Measurements from ENCODE around the gene POLR2I. TPM values are rescaled to one million over a fixed set of nuclear protein-coding genes. Genes with fewer than 3 reads are reported as not detected.
"Not testable (repeated sequence)": the region's sequence is repeated elsewhere in the genome, so short reads cannot be mapped to it uniquely, and the experiment has no call there.

The POLR2I gene
- total RNA-seq, 2 donors from 2014 or later: 40.7 to 42.4 TPM

- Mint-ChIP-seq H3K27me3 (no peaks in the 10 kb centered on the region), H3K4me1 (ENCODE audit: low read depth in 2 of 2) (peaks cover 0 to 2% of the 10 kb centered on the region in 2 donors), H3K27ac (no peak overlapping the region), H3K36me3 (peaks cover 12% of the 10 kb centered on the region), H3K9me3 (no peaks in the 10 kb centered on the region), H3K4me3 (no peak overlapping the region)
- ATAC-seq: no peak
- no peak for DNase-seq (ENCODE audit: low spot score)
These were observed 33.3 kb downstream of the POLR2I start for GRCh38 chr19:36081385-36081784.

- H3K27ac Mint-ChIP-seq: no peak overlapping the region
- H3K4me1 Mint-ChIP-seq (ENCODE audit: low read depth in 2 of 2): peaks cover 0 to 2% of the 10 kb centered on the region in 2 donors
- H3K9me3 Mint-ChIP-seq: no peaks in the 10 kb centered on the region
- peaks cover 12% of the 10 kb centered on the region for H3K36me3 Mint-ChIP-seq
- H3K27me3 Mint-ChIP-seq: no peaks in the 10 kb centered on the region
- DNase-seq (ENCODE audit: low spot score): no peak
- no peak for ATAC-seq
- no peak overlapping the region for H3K4me3 Mint-ChIP-seq
These were observed 35.2 kb downstream of the POLR2I start for GRCh38 chr19:36079389-36079945.

GRCh38 chr19:36073121-36073876 lies 41.4 kb downstream of the POLR2I start:
- ATAC-seq: no peak

DNA sequence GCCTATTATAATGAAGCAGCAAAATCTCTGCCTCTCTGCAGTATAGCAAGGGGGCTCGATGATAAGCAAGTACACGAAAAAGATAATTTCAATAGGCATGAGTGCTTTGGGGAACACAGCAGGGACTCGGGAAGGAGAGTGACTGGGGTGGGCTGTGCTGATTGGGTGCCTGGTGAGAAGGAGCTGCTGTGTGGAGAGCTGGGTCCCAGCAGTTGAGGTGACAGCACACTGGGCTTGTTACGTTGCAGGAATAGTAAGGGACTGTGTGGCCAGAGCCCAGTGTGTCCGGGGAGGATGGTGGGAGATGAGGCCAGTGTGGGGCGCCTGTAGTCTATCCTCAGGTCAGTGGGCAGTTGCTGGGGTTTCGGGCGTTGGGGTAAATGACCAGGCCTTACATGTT lies 42.6 kb downstream of the POLR2I start:
- no peak overlapping the region for H3K27ac Mint-ChIP-seq
- no peak overlapping the region for H3K4me3 Mint-ChIP-seq
- peaks cover 0 to 4% of the 10 kb centered on the region in 2 donors for H3K4me1 Mint-ChIP-seq (ENCODE audit: low read depth in 2 of 2)
- DNase-seq (ENCODE audit: low spot score) (no peak), ATAC-seq (no peak)
- H3K27me3 Mint-ChIP-seq: no peaks in the 10 kb centered on the region
- no peaks in the 10 kb centered on the region for H3K9me3 Mint-ChIP-seq
- H3K36me3 Mint-ChIP-seq: peaks cover 6% of the 10 kb centered on the region

More at GRCh38 chr19:36073121-36073876, 41.4 kb downstream of the POLR2I start:
- no peak overlapping the region for H3K4me3 Mint-ChIP-seq
- H3K9me3 Mint-ChIP-seq: no peaks in the 10 kb centered on the region
- no peaks in the 10 kb centered on the region for H3K36me3 Mint-ChIP-seq
- DNase-seq (ENCODE audit: low spot score): no peak
- H3K27ac Mint-ChIP-seq: no peak overlapping the region
- peaks cover 0 to 4% of the 10 kb centered on the region in 2 donors for H3K4me1 Mint-ChIP-seq (ENCODE audit: low read depth in 2 of 2)
- no peaks in the 10 kb centered on the region for H3K27me3 Mint-ChIP-seq

DNA sequence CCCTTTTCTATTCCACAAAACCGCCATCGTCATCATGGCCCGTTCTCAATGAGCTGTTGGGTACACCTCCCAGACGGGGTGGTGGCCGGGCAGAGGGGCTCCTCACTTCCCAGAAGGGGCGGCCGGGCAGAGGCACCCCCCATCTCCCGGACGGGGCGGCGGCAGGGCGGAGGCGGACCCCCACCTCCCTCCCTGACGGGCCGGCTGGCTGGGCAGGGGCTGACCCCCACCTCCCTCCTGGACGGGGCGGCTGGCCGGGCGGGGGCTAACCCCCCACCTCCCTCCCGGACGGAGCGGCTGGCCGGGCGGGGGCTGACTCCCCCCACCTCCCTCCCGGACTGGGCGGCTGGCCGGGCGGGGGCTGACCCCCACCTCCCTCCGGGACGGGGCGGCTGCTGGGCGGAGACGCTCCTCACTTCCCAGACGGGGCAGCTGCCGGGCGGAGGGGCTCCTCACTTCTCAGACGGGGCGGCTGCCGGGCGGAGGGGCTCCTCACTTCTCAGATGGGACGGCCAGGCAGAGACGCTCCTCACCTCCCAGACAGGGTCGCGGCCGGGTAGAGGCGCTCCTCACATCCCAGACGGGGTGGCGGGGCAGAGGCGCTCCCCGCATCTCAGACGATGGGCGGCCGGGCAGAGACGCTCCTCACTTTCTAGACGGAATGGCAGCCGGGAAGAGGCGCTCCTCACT lies 45.7 kb downstream of the POLR2I start:
- H3K36me3 Mint-ChIP-seq; H3K9me3 Mint-ChIP-seq; ATAC-seq; H3K4me3 Mint-ChIP-seq; H3K27me3 Mint-ChIP-seq; H3K27ac Mint-ChIP-seq; DNase-seq (ENCODE audit: low spot score); H3K4me1 Mint-ChIP-seq (ENCODE audit: low read depth in 2 of 2): not testable (repeated sequence)

DNA sequence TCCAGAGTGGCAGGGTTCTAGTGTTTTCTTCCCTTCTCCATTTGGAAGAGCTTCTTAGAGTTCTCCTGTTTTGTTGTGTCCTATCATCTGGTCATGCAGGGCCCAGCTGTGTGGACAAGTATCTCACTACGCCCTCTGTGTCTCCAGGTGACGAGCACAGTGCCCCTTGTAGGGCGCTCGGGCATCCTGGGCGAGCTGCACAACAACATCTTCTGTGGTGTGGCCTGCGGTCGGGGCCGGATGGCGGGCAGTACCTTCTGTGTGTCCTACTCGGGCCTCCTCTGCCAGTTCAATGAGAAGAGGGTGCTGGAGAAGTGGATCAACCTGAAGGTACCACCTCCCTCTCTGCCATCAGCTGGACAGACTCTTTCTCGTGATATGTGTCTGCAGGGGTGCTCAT lies 47.0 kb downstream of the POLR2I start:
- Mint-ChIP-seq H3K36me3 (peaks cover 6% of the 10 kb centered on the region), H3K27me3 (no peaks in the 10 kb centered on the region), H3K9me3 (no peaks in the 10 kb centered on the region), H3K27ac (no peak overlapping the region), H3K4me3 (no peak overlapping the region), H3K4me1 (ENCODE audit: low read depth in 2 of 2) (peaks cover 0 to 4% of the 10 kb centered on the region in 2 donors)
- ATAC-seq (no peak), DNase-seq (ENCODE audit: low spot score) (no peak)

- no peaks in the 10 kb centered on the region for H3K9me3 Mint-ChIP-seq
- no peak overlapping the region for H3K4me3 Mint-ChIP-seq
- DNase-seq (ENCODE audit: low spot score): no peak
- no peak overlapping the region for H3K27ac Mint-ChIP-seq
- no peaks in the 10 kb centered on the region for H3K27me3 Mint-ChIP-seq
- peaks cover 10% of the 10 kb centered on the region for H3K36me3 Mint-ChIP-seq
- ATAC-seq: no peak
- no peaks in the 10 kb centered on the region for H3K4me1 Mint-ChIP-seq (ENCODE audit: low read depth in 2 of 2)
These were observed 49.8 kb downstream of the POLR2I start for GRCh38 chr19:36064826-36065225.

Other genes with a start within 250 kb of the POLR2I start
- 1 to 10 TPM; 1.9 TPM for gene APLP1, start 246.3 kb downstream of the POLR2I start, total RNA-seq
- gene NFKBID, start 214.3 kb downstream of the POLR2I start, total RNA-seq: 10 to 100 TPM; 54.4 to 68.7 TPM
- 100 to 1,000 TPM; 154 to 228 TPM for gene HCST, start 212.3 kb downstream of the POLR2I start, total RNA-seq
- gene TYROBP, start 206.6 kb downstream of the POLR2I start, total RNA-seq: 100 to 1,000 TPM in 1 of 2 donors, 10 to 100 TPM in 1; 65.3 to 235 TPM
- gene LRFN3, start 178.5 kb downstream of the POLR2I start, total RNA-seq: 10 to 100 TPM in 1 of 2 donors, 1 to 10 TPM in 1; 4.6 to 10.6 TPM
- 10 to 100 TPM; 17.6 to 21.4 TPM for gene SDHAF1, start 119.7 kb downstream of the POLR2I start, total RNA-seq
- gene SYNE4, start 106.1 kb downstream of the POLR2I start, total RNA-seq: 1 to 10 TPM; 3.0 to 4.5 TPM
- 10 to 100 TPM; 64.5 to 68.1 TPM for gene ALKBH6, start 100.7 kb downstream of the POLR2I start, total RNA-seq
- gene CLIP3, start 82.0 kb downstream of the POLR2I start, total RNA-seq: under 1 TPM; 0.76 to 0.78 TPM
- 1 to 10 TPM in 1 of 2 donors, under 1 TPM in 1; 0.47 to 1.7 TPM for gene THAP8, start 60.6 kb downstream of the POLR2I start, total RNA-seq
- gene WDR62, start 60.0 kb downstream of the POLR2I start, total RNA-seq: 10 to 100 TPM; 15.0 to 57.1 TPM
- gene OVOL3, start 3.7 kb downstream of the POLR2I start, total RNA-seq: not detected
- 100 to 1,000 TPM; 130 to 141 TPM for gene TBCB, start 593 bp upstream of the POLR2I start, total RNA-seq
- 100 to 1,000 TPM; 175 to 437 TPM for gene CAPNS1, start 25.2 kb upstream of the POLR2I start, total RNA-seq
- not detected for gene COX7A1, start 37.6 kb upstream of the POLR2I start, total RNA-seq
- 1 to 10 TPM; 3.2 to 4.3 TPM for gene ZNF565, start 99.8 kb upstream of the POLR2I start, total RNA-seq
- gene ZNF146, start 100.2 kb upstream of the POLR2I start, total RNA-seq: 10 to 100 TPM; 72.4 to 72.8 TPM